Fibroblast of lung (primary cell): ENCODE data around the gene TMEM131L. TPM values are rescaled to one million over a fixed set of nuclear protein-coding genes. Genes with fewer than 3 reads are reported as not detected.

Source experiments
- DNase-seq, 2 donors: peaks; one replicate each; pipeline versions ENCODE4 v3.0.0 to v3.0.0-alpha.2; 2010; ENCODE audit warnings: low read depth in 2 of 2
- H2AFZ ChIP-seq: 2 replicates; pipeline ENCODE4 v1.5.1; 2012; ENCODE audit warnings: low read length, control low read depth, inconsistent platforms
- H3K27ac ChIP-seq: 2 replicates; pipeline ENCODE4 v1.5.1; 2011; ENCODE audit warnings: low read length, control low read depth; ENCODE audit not compliant: insufficient read depth
- H3K27me3 ChIP-seq: 2 replicates; pipeline ENCODE4 v1.5.1; 2011; ENCODE audit warnings: mild to moderate bottlenecking, low read length; ENCODE audit not compliant: control insufficient read depth, insufficient read depth
- H3K36me3 ChIP-seq: 2 replicates; pipeline ENCODE4 v1.5.1; 2011; ENCODE audit warnings: low read length; ENCODE audit not compliant: control insufficient read depth, insufficient read depth
- H3K4me1 ChIP-seq: 2 replicates; pipeline ENCODE4 v1.5.1; 2011; ENCODE audit warnings: low read length; ENCODE audit not compliant: control insufficient read depth, insufficient read depth; ENCODE audit errors: extremely low read depth
- H3K4me2 ChIP-seq: 2 replicates; pipeline ENCODE4 v1.5.1; 2011; ENCODE audit warnings: low read length, control low read depth; ENCODE audit not compliant: insufficient read depth; ENCODE audit errors: extremely low read depth
- H3K4me3 ChIP-seq, 4 experiments: fragments of 200-600 bp in 1 of 4; sonication (generic) in 1 of 4; replicated peaks in 1 of 4; 2 replicates each; pipeline ENCODE4 v1.5.1; 2011 to 2016; ENCODE audit warnings: low read length in 4 of 4, low read depth in 3 of 4, mild to moderate bottlenecking in 3 of 4, control low read depth in 2 of 4, inconsistent platforms in 1 of 4, mixed read lengths in 1 of 4; ENCODE audit not compliant: insufficient read depth in 1 of 4; ENCODE audit errors: control extremely low read depth in 1 of 4
- H3K79me2 ChIP-seq: 2 replicates; pipeline ENCODE4 v1.5.1; 2012; ENCODE audit warnings: mild to moderate bottlenecking, low read length, inconsistent platforms; ENCODE audit not compliant: control insufficient read depth, insufficient read depth
- H3K9ac ChIP-seq: 2 replicates; pipeline ENCODE4 v1.5.1; 2011; ENCODE audit warnings: mild to moderate bottlenecking, low read length, control low read depth; ENCODE audit not compliant: insufficient read depth
- H3K9me3 ChIP-seq: 2 replicates; pipeline ENCODE4 v1.5.1; 2012; ENCODE audit warnings: low read depth, low read length; ENCODE audit not compliant: control insufficient read depth, insufficient read depth
- H4K20me1 ChIP-seq: 2 replicates; pipeline ENCODE4 v1.5.1; 2011; ENCODE audit warnings: low read length; ENCODE audit not compliant: control insufficient read depth, insufficient read depth; ENCODE audit errors: extremely low read depth
- EZH2 ChIP-seq: IDR thresholded peaks from 2 replicates; pipeline ENCODE4 v1.5.1; 2012; ENCODE audit warnings: low read length, control low read depth, mild to moderate bottlenecking; ENCODE audit errors: missing control alignments
- polyA plus RNA-seq, 2 donors: library from polyadenylated mRNA; depleted of rRNA in 1 of 2; stranded (reverse) in 1 of 2; unstranded in 1 of 2; fragments of >200 nt; gene quantifications; 2 replicates each; pipeline ENCODE4 v1.2.1, GENCODE V29; 2011 to 2012; ENCODE audit warnings: missing spikeins in 1 of 2
- total RNA-seq: library from RNA; depleted of rRNA; stranded (reverse); fragments of >200 nt; gene quantifications from 2 replicates; pipeline ENCODE4 v1.2.1, GENCODE V29; 2014
- TF ChIP-seq, protein P1 (sequence below), 2 donors: IDR thresholded peaks in 1 of 2; conservative IDR thresholded peaks in 1 of 2; 1 replicate in 1 of 2; 2 replicates in 1 of 2; pipeline ENCODE4 v1.5.1; 2011 to 2012; ENCODE audit warnings: low read length in 2 of 2, control low read depth in 1 of 2, inconsistent platforms in 1 of 2, low read depth in 1 of 2, mild to moderate bottlenecking in 1 of 2

TMEM131L gene
- total and polyA plus RNA-seq, 2 donors (not counting 1 experiment from before 2014, with no cell fraction given), result 7.7 to 15.0 TPM

DNA sequence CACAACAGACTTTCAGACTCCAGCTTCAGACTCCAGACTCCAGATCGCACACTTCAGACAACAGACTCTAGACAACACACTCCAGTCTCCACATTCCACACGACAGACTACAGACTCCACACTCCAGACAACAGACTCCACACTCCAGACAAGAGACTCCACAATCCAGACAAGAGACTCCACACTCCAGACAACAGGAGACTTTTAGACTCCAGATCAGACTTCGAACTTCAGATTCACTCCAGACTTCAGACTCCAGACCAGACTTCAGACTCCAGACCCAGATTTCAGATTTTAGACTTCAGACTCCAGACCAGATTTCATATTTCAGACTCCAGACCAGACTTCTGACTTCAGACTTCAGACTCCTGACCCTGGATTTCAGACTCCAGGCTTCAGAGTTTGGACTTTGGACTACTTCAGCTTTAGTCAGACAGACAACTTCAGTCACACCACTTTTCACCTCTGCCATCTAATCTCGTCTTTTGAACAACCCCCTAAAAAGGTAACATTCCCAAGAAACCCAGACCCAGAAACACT is 188.9 kb downstream of the TMEM131L start:
- Histone ChIP-seq H3K4me2 (no peak overlapping the region), H4K20me1 (no peaks in the 10 kb centered on the region), H2AFZ (no peak overlapping the region), H3K4me3 (no peak overlapping the region), H3K79me2 (no peaks in the 10 kb centered on the region), H3K9me3 (no peaks in the 10 kb centered on the region), H3K4me1 (no peaks in the 10 kb centered on the region), H3K27me3 (no peaks in the 10 kb centered on the region), H3K27ac (no peak overlapping the region), H3K36me3 (no peaks in the 10 kb centered on the region), H3K9ac (no peak overlapping the region)
- no peak for DNase-seq
- TF ChIP-seq EZH2, result no peak
- TF ChIP-seq, protein P1, sequence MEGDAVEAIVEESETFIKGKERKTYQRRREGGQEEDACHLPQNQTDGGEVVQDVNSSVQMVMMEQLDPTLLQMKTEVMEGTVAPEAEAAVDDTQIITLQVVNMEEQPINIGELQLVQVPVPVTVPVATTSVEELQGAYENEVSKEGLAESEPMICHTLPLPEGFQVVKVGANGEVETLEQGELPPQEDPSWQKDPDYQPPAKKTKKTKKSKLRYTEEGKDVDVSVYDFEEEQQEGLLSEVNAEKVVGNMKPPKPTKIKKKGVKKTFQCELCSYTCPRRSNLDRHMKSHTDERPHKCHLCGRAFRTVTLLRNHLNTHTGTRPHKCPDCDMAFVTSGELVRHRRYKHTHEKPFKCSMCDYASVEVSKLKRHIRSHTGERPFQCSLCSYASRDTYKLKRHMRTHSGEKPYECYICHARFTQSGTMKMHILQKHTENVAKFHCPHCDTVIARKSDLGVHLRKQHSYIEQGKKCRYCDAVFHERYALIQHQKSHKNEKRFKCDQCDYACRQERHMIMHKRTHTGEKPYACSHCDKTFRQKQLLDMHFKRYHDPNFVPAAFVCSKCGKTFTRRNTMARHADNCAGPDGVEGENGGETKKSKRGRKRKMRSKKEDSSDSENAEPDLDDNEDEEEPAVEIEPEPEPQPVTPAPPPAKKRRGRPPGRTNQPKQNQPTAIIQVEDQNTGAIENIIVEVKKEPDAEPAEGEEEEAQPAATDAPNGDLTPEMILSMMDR (conservative IDR thresholded peaks at IDR 0.05 in 1 of 2, IDR thresholded peaks at IDR 0.05 in 1 of 2; ENCODE audit: low read depth in 1 of 2, low read length in 2 of 2), result no peak

DNA sequence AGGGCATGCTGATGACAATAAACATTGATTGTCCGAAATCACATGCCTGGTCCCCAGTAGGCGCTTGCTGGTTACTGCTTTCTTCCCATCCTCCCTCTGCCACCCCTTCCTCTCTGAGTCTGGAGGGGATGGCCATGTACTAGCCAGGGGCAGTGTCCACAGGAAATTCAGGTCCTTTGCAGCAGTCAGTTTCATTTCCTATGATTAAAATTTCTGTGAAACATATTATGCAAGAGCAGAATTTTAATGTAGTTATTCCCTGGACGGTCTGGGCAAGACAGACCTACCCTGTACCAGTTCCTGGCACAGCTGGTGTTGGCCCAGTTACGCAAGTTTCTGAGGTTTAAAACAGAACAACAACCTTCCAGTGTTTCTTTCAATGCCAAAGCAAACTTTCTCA is 189.8 kb downstream of the TMEM131L start:
- Histone ChIP-seq H3K36me3 (no peaks in the 10 kb centered on the region), H3K27ac (no peak overlapping the region), H3K4me1 (no peaks in the 10 kb centered on the region), H3K4me2 (no peak overlapping the region), H3K4me3 (no peak overlapping the region), H3K9ac (no peak overlapping the region), H2AFZ (no peak overlapping the region), H3K79me2 (no peaks in the 10 kb centered on the region), H3K9me3 (no peaks in the 10 kb centered on the region), H4K20me1 (no peaks in the 10 kb centered on the region), H3K27me3 (no peaks in the 10 kb centered on the region)
- DNase-seq, result peak in 1 of 2 donors; percentile 8
- TF ChIP-seq, protein P1 (conservative IDR thresholded peaks at IDR 0.05 in 1 of 2, IDR thresholded peaks at IDR 0.05 in 1 of 2; ENCODE audit: low read depth in 1 of 2, low read length in 2 of 2), result no peak
- TF ChIP-seq EZH2, result no peak

DNA sequence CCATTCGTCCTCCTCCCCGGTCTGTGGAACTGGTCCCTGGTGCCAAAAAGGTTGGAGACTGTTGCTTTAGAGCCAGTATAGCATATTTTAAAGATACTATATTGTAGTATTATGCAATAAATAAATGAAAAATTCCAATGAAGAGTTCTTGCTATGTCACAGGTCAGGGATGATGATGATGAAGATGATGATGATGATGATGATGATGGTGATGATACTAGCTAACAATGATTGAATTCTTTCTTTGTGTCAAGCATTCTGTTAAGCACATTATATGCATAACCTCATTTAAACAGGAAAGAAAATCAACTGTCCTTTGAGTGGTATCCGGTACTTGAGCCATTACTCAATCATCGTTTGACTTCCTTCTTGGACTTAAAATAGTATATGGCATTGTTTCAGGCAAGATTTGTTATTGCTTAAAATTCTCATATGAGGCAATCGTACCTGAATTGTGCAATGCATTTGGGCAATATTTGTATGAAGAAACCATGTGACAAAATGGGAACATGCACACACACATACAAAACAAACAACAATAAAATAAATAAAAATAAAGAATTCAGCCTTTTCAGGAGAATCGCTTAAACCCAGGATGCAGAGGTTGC is 195.2 kb downstream of the TMEM131L start:
- no peak overlapping the region for H2AFZ ChIP-seq
- peak in 1 of 2 donors; percentile 37 for DNase-seq

More for the DNA sequence above, 195.2 kb downstream of the TMEM131L start:
- no peaks in the 10 kb centered on the region for H4K20me1 ChIP-seq
- no peaks in the 10 kb centered on the region for H3K79me2 ChIP-seq
- H3K4me3 ChIP-seq, result no peak overlapping the region
- TF ChIP-seq EZH2, result no peak
- TF ChIP-seq, protein P1 (conservative IDR thresholded peaks at IDR 0.05 in 1 of 2, IDR thresholded peaks at IDR 0.05 in 1 of 2; ENCODE audit: low read depth in 1 of 2, low read length in 2 of 2), result no peak
- no peaks in the 10 kb centered on the region for H3K9me3 ChIP-seq
- no peak overlapping the region for H3K4me2 ChIP-seq
- H3K9ac ChIP-seq, result no peak overlapping the region
- no peaks in the 10 kb centered on the region for H3K27me3 ChIP-seq
- H3K36me3 ChIP-seq, result no peaks in the 10 kb centered on the region
- H3K27ac ChIP-seq, result no peak overlapping the region
- H3K4me1 ChIP-seq, result no peaks in the 10 kb centered on the region
